GM12878 (cell line): ENCODE data around the gene CHD9. TPM values are rescaled to one million over a fixed set of nuclear protein-coding genes. Genes with fewer than 3 reads are reported as not detected.

Experiments
- ATF7 ChIP-seq: fragments of 450-650 bp; IDR thresholded peaks from 2 replicates; pipeline ENCODE4 v1.6.1; 2016; ENCODE audit warnings: low read depth, mild to moderate bottlenecking
- BACH1 ChIP-seq: fragments of 450-650 bp; IDR thresholded peaks from 2 replicates; pipeline ENCODE4 v1.6.1; 2017; ENCODE audit warnings: mild to moderate bottlenecking, borderline replicate concordance
- CREM ChIP-seq: IDR thresholded peaks from 2 replicates; pipeline ENCODE4 v1.6.1; 2014; ENCODE audit warnings: antibody characterized with exemption, low read depth
- EP300 ChIP-seq, 2 experiments: fragments of 150-350 bp in 1 of 2; IDR thresholded peaks; 2 replicates each; pipeline ENCODE4 v1.6.1; 2011 to 2012; ENCODE audit warnings: low read depth in 2 of 2, low read length in 2 of 2, borderline replicate concordance in 1 of 2, improper control_type of control experiment in 1 of 2, inconsistent platforms in 1 of 2; ENCODE audit not compliant: control insufficient read depth in 1 of 2
- IKZF2 ChIP-seq, 2 experiments: fragments of 450-650 bp; IDR thresholded peaks; 2 replicates each; pipeline ENCODE4 v1.6.1; 2017; ENCODE audit warnings: mild to moderate bottlenecking in 2 of 2, moderate library complexity in 2 of 2
- MEF2A ChIP-seq: IDR thresholded peaks from 2 replicates; pipeline ENCODE4 v1.6.1; 2011; ENCODE audit warnings: low read depth, mild to moderate bottlenecking, low read length, moderate library complexity; ENCODE audit not compliant: insufficient read depth
- MXI1 ChIP-seq: fragments of 150-350 bp; IDR thresholded peaks from 2 replicates; pipeline ENCODE4 v1.6.1; 2011; ENCODE audit warnings: low read depth, mild to moderate bottlenecking, inconsistent platforms, low read length, improper control_type of control experiment
- NFXL1 ChIP-seq: fragments of 450-650 bp; IDR thresholded peaks from 2 replicates; pipeline ENCODE4 v1.6.1; 2017; ENCODE audit warnings: antibody characterized with exemption, mild to moderate bottlenecking, borderline replicate concordance
- ZBED1 ChIP-seq: IDR thresholded peaks from 2 replicates; pipeline ENCODE4 v1.6.1; 2016; ENCODE audit warnings: borderline replicate concordance
- polyA plus RNA-seq, 11 experiments: library from polyadenylated mRNA; depleted of rRNA in 4 of 11; unstranded in 6 of 11; stranded (reverse) in 5 of 11; fragments of >200 nt; fragmentation: Nextera tagmentation in 4 of 11; fragmentation: Illumina TruSeq in 1 of 11; extraction: Ambion mirVana in 4 of 11; extraction: Trizol in 1 of 11; gene quantifications; 1 replicate in 1 of 11; 2 replicates in 10 of 11; pipeline versions ENCODE4 v1.2.1 to v1.2.3, GENCODE V29; 2011 to 2016; ENCODE audit warnings: inconsistent platforms in 2 of 11, missing spikeins in 2 of 11, low read depth in 1 of 11
- total RNA-seq, 4 experiments: library from RNA; depleted of rRNA in 3 of 4; stranded (reverse); fragments of >200 nt in 3 of 4; fragmentation: Illumina TruSeq in 1 of 4; extraction: Trizol in 1 of 4; gene quantifications; 2 replicates each; pipeline versions ENCODE4 v1.2.1 to v1.2.3, GENCODE V29; 2013 to 2021
- TF ChIP-seq, protein P1 (sequence below): IDR thresholded peaks from 2 replicates; pipeline ENCODE4 v1.6.1; 2011; ENCODE audit warnings: borderline replicate concordance, low read depth, mild to moderate bottlenecking, moderate library complexity, mixed read lengths, low read length; ENCODE audit not compliant: insufficient read depth; ENCODE audit errors: extremely low read length
- TF ChIP-seq, protein P2 (sequence below): IDR thresholded peaks from 2 replicates; pipeline ENCODE4 v1.6.1; 2011; ENCODE audit warnings: mild to moderate bottlenecking, low read depth, low read length, moderate library complexity; ENCODE audit not compliant: insufficient replicate concordance
- TF ChIP-seq, protein P3 (sequence below): fragments of 450-650 bp; IDR thresholded peaks from 2 replicates; pipeline ENCODE4 v1.6.1; 2016; ENCODE audit warnings: mild to moderate bottlenecking
- TF ChIP-seq, protein P4 (sequence below): IDR thresholded peaks from 2 replicates; pipeline ENCODE4 v1.6.1; 2012; ENCODE audit warnings: low read length, inconsistent platforms
- TF ChIP-seq, protein P5 (sequence below): fragments of 450-650 bp; IDR thresholded peaks from 2 replicates; pipeline ENCODE4 v1.6.1; 2016; ENCODE audit warnings: mild to moderate bottlenecking
- TF ChIP-seq, protein P6 (sequence below): fragments of 150-350 bp; IDR thresholded peaks from 2 replicates; pipeline ENCODE4 v1.6.1; 2014; ENCODE audit warnings: mild to moderate bottlenecking, low read depth, low read length
- TF ChIP-seq, protein P7 (sequence below): IDR thresholded peaks from 2 replicates; pipeline ENCODE4 v1.6.1; 2012; ENCODE audit warnings: mild to moderate bottlenecking, low read depth, low read length

CHD9 gene
- total and polyA plus RNA-seq, 10 of the 15 experiments (the other 5 are each of a cell fraction or from before 2014, with no cell fraction given) = 29.2 to 95.7 (median 54.3) TPM

DNA sequence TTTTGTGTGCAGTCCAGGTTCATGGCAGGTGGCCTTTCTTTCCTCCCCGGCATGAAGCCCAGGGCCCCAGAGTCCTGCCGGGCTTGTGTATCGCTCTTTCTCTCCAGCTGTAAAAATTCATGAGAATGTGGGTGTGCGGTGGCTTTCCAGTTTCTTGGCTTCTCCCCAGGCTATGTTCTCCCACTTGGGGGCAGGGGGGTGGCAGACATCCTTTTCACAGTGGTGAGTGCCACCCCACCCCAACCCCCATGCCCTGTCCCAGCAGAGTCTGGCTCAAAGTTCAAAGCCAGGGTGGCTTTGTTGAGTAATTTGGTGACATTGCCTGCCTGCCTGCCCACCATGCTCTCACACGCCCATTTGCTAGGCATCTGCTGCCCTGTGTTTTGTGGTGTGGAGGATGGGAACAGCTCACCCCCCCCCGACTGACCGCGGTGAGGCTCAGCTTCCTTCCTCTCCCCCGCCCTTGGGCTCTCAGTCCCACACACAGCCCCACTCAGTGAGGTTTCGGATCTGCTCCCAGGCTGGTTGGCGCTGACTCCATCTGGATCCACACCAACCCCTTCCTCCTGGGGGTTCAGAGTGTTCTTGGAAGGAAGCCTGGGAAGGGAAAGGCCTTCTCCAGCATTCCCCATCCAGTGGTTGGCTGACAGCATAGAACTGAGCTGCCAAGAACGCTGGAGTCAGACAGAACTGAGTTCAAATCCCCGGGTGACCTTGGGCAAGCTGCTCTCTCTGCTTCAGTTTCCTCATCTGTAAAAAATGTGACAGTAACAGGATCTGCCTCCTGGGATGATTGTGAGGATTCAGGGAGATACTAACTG lies 36.0 kb downstream of the CHD9 start (continued):
- TF ChIP-seq, protein P1, sequence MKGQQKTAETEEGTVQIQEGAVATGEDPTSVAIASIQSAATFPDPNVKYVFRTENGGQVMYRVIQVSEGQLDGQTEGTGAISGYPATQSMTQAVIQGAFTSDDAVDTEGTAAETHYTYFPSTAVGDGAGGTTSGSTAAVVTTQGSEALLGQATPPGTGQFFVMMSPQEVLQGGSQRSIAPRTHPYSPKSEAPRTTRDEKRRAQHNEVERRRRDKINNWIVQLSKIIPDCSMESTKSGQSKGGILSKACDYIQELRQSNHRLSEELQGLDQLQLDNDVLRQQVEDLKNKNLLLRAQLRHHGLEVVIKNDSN = no peak
- TF ChIP-seq BACH1 = no peak
- TF ChIP-seq, protein P2, sequence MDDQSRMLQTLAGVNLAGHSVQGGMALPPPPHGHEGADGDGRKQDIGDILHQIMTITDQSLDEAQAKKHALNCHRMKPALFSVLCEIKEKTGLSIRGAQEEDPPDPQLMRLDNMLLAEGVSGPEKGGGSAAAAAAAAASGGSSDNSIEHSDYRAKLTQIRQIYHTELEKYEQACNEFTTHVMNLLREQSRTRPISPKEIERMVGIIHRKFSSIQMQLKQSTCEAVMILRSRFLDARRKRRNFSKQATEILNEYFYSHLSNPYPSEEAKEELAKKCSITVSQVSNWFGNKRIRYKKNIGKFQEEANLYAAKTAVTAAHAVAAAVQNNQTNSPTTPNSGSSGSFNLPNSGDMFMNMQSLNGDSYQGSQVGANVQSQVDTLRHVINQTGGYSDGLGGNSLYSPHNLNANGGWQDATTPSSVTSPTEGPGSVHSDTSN = no peak
- TF ChIP-seq, protein P3, sequence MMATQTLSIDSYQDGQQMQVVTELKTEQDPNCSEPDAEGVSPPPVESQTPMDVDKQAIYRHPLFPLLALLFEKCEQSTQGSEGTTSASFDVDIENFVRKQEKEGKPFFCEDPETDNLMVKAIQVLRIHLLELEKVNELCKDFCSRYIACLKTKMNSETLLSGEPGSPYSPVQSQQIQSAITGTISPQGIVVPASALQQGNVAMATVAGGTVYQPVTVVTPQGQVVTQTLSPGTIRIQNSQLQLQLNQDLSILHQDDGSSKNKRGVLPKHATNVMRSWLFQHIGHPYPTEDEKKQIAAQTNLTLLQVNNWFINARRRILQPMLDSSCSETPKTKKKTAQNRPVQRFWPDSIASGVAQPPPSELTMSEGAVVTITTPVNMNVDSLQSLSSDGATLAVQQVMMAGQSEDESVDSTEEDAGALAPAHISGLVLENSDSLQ = no peak
- TF ChIP-seq, protein P4, sequence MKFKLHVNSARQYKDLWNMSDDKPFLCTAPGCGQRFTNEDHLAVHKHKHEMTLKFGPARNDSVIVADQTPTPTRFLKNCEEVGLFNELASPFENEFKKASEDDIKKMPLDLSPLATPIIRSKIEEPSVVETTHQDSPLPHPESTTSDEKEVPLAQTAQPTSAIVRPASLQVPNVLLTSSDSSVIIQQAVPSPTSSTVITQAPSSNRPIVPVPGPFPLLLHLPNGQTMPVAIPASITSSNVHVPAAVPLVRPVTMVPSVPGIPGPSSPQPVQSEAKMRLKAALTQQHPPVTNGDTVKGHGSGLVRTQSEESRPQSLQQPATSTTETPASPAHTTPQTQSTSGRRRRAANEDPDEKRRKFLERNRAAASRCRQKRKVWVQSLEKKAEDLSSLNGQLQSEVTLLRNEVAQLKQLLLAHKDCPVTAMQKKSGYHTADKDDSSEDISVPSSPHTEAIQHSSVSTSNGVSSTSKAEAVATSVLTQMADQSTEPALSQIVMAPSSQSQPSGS = no peak; the same call in 1 of the 2 replicates
- TF ChIP-seq MXI1 = no peak
- TF ChIP-seq, protein P5, sequence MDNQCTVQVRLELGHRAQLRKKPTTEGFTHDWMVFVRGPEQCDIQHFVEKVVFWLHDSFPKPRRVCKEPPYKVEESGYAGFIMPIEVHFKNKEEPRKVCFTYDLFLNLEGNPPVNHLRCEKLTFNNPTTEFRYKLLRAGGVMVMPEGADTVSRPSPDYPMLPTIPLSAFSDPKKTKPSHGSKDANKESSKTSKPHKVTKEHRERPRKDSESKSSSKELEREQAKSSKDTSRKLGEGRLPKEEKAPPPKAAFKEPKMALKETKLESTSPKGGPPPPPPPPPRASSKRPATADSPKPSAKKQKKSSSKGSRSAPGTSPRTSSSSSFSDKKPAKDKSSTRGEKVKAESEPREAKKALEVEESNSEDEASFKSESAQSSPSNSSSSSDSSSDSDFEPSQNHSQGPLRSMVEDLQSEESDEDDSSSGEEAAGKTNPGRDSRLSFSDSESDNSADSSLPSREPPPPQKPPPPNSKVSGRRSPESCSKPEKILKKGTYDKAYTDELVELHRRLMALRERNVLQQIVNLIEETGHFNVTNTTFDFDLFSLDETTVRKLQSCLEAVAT = no peak
- no peak for TF ChIP-seq EP300 (IDR thresholded peaks at IDR 0.05; ENCODE audit: borderline replicate concordance in 1 of 2, control insufficient read depth in 1 of 2, low read depth in 2 of 2, low read length in 2 of 2)
- TF ChIP-seq, protein P6, sequence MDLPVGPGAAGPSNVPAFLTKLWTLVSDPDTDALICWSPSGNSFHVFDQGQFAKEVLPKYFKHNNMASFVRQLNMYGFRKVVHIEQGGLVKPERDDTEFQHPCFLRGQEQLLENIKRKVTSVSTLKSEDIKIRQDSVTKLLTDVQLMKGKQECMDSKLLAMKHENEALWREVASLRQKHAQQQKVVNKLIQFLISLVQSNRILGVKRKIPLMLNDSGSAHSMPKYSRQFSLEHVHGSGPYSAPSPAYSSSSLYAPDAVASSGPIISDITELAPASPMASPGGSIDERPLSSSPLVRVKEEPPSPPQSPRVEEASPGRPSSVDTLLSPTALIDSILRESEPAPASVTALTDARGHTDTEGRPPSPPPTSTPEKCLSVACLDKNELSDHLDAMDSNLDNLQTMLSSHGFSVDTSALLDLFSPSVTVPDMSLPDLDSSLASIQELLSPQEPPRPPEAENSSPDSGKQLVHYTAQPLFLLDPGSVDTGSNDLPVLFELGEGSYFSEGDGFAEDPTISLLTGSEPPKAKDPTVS = no peak
- no peak for TF ChIP-seq NFXL1
- peak; percentile 79 to 80 for TF ChIP-seq IKZF2 (IDR thresholded peaks at IDR 0.05)
- no peak for TF ChIP-seq MEF2A
- TF ChIP-seq, protein P7, sequence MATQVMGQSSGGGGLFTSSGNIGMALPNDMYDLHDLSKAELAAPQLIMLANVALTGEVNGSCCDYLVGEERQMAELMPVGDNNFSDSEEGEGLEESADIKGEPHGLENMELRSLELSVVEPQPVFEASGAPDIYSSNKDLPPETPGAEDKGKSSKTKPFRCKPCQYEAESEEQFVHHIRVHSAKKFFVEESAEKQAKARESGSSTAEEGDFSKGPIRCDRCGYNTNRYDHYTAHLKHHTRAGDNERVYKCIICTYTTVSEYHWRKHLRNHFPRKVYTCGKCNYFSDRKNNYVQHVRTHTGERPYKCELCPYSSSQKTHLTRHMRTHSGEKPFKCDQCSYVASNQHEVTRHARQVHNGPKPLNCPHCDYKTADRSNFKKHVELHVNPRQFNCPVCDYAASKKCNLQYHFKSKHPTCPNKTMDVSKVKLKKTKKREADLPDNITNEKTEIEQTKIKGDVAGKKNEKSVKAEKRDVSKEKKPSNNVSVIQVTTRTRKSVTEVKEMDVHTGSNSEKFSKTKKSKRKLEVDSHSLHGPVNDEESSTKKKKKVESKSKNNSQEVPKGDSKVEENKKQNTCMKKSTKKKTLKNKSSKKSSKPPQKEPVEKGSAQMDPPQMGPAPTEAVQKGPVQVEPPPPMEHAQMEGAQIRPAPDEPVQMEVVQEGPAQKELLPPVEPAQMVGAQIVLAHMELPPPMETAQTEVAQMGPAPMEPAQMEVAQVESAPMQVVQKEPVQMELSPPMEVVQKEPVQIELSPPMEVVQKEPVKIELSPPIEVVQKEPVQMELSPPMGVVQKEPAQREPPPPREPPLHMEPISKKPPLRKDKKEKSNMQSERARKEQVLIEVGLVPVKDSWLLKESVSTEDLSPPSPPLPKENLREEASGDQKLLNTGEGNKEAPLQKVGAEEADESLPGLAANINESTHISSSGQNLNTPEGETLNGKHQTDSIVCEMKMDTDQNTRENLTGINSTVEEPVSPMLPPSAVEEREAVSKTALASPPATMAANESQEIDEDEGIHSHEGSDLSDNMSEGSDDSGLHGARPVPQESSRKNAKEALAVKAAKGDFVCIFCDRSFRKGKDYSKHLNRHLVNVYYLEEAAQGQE = no peak
- no peak for TF ChIP-seq ATF7
- peak; percentile 39; the same call in 1 of the 2 replicates for TF ChIP-seq CREM
- 0 out of 2 replicates have a peak, but pooled peaks have one; percentile 43 for TF ChIP-seq ZBED1
